Raji (cell line): ENCODE results near the gene PACSIN3.

Experiments
- POLR2A ChIP-seq: IDR thresholded peaks from 2 replicates; pipeline ENCODE4 v1.6.1; 2011; ENCODE audit warnings: low read depth, low read length, control low read depth; ENCODE audit not compliant: insufficient read depth

Gene PACSIN3

DNA sequence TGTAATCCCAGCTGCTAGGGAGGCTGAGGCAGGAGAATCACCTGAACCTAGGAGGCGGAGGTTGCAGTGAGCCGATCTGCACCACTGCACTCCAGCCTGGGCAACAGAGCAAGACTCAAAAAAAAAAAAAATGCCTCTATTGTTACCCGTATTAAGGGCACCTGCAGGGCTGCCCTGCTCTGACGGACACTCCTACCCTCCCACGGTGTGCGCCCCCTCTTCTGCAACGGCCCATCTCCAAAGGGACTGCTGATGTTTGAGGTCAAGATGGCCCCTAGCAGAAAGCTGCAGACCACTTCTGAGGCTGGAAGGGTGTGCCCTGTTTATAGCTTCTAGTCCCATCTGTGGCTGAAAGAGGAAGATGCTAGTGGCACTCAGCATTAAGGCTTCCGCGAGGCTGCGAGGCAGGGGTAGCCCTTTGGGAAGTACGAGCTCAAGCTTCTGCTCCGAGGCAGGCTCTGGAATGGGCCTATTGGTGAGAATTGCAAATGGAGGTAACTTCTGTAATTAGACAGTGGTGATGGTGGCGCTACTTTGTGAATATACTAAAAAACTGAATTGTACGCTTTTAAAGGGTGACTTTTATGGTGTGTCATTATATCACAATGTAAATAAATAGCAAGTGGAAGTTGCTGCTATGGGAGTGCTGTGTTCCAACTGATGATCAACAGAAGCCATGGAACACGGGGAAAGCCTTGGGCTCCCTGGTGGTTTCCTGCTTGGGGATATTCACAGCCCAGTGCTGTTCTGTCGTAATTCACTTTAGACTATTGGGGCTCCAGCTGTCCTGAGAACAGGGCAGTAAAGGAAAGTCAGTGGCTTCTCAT is 33.9 kb downstream of the PACSIN3 start:
- TF ChIP-seq POLR2A, result no peak

DNA sequence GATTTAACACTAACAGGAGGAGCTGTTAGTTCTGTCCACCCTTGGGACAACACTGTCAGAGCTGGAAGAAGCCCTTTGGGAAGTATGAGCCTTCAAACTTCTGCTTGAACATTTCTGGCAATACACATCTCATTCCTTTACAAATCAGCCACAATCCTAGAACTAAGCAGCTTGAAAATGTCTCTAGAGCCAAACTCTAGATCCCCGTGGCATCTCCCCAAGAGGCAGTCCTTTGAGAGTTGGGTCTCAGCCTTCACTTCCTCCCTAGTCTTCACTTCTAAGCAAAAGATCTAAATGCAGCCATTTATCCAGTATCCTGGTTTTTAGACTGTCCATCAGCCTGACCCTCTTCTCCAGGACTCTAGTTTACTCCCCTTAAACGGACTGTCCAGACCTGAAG is 36.5 kb downstream of the PACSIN3 start:
- TF ChIP-seq POLR2A, result no peak

DNA sequence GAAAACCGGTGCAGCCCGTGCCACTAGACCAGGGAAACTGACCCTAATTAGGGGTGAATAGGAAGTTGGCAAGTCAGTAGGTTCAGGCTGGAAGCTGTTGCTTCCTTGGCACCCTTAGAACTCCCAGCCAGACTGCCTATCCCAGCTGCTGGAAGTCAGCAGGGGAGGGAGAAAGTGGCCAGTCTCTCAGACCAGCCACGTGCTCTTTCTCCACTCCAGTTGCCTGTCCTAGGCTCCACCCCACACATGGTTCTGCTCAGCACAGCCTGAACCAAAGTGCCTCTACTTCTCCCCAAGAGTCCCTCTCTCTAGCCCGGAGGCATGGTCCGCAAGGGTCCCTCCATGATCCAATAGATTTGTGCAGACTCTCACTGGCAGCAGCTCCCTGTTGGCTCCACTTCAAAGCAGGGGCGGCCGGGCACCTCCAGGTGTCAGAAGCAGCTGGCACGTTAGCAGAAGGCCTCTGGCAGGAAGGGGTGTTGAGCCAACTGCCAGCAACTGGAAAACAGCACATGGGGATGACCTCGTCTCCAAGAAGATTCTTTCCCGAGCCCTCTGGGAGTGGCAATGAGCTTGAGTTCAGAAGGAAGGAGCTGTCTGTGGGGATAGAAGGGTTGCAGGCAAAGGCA is 37.2 kb downstream of the PACSIN3 start:
- no peak for TF ChIP-seq POLR2A

DNA sequence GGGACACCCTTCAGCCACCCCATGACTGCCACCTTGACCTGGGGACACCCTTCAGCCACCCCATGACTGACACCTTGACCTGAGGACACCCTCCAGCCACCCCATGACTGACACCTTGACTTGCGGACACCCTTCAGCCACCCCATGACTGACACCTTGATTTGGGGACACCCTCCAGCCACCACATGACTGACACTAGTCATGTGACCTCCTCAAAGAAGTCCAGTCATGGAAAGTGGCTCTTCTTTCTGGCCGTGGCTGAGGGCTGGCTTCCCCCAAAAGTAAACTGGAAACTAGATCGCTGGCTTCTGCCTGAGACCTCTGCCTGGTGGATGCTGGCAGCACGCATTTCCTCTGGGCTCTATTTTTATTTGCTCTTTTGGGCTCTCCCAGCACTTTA is 38.0 kb downstream of the PACSIN3 start:
- no peak for TF ChIP-seq POLR2A

DNA sequence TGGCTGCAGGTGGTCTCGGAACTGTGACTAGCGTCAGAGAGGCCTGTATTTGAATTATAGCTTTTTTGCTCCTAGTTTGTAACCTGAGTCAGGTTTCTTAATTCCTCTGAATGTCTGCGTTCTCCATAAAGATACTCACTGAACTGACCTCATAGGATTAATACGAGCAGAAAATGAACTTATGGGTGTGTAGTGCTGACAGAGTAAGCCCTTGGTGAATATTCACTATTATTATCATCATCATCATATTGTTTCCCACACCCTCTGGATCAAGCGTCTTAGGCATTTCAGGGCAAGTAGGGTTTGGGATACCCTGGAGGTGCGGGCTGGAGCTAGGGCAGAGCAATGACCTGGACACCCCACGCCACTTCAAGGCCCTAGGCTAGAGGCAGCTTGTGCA is 38.6 kb downstream of the PACSIN3 start:
- no peak for TF ChIP-seq POLR2A

DNA sequence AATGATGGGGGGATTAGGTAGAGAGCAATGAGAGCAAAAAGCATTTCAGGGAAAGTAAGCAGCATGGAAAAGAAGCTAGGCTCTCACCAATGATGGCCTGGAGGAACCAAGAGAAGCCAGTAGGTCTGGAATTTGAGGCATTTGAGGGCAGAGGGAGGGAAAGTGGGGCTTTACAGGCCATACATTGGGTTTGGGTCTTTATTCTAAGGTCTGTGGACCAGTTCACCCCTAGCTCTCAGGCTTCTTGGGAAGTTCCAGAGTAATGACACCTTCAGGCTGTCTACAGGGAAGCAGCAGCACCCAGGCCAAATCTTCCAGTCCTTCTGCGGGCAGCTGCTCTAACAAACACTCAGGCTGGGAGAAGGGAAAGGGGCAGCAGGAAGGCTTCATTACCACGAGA is 39.0 kb downstream of the PACSIN3 start:
- no peak for TF ChIP-seq POLR2A

DNA sequence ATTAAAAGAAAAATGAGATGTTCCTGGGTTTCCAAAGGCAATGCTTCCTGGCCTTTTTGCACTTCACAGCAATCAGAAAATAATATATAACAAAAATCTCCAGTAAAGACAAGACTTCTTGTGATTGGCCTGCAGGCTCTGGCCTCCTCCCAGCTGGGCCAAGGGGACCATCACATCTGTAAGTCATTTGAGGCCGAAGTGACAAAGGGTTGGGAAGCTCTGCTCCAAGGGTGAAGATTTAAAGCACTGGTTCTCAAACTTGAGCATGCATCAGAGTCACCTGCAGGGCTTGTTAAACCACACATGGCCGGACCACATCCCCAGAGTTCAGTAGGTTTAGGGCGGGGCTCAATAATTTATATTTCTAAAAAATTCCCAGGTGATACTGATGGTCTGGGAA is 41.7 kb downstream of the PACSIN3 start:
- TF ChIP-seq POLR2A, result no peak

DNA sequence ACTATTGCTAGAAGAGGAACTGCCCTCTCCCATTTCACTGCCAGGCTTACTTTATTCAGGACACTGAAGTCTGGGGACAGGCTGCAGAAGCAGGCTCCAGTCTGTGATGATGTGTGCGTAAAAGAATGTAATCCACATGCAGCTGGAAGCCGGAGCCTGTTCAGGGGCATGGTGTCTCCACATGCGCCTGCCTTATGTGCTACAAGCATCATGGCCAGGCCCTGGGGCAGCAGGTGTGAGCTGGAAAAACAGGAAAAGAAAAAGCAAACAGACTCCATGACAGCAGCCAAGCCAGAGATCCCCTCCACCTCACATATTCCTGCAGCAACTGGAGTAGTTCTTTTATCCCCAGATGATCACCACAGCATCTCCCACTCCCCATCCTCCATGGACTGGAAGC is 42.9 kb downstream of the PACSIN3 start:
- no peak for TF ChIP-seq POLR2A

DNA sequence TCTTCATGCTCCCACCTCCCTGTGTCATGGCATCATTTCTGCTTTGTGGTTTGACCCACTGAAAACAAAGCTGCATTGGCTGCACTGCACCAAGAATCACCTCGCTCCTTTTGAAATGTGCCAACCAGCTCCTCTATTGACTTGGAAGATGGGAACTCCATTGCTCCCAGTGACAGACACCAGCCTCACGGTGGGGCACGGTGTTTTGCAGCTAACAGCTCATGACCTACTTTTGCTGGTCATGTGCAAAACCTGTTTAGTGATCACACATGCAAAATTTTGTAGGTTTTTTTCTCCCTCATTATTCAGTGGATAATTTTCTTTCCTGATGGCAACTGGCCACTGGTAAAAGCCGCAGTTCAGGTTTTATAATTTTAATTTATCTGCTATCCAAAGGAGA is 46.4 kb downstream of the PACSIN3 start:
- no peak for TF ChIP-seq POLR2A

DNA sequence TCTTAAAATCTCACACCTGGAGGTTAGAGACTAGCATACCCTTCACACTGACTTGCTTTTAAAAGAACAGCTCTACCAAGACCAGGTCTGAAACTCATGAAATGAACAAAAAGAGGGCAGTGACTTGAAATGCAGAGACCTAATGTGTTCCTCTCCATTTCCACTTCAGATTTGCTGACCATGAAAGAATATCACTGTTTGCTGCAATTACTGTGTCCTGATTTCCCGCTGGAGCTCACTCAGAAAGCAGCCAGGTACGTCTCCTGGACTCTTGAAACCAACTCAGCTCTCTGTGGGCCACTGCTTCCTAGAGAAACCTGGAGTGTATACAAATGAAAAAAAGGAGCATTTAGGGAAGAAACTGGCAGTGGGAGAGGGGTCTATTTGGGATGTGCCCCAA is 48.8 kb downstream of the PACSIN3 start:
- no peak for TF ChIP-seq POLR2A

DNA sequence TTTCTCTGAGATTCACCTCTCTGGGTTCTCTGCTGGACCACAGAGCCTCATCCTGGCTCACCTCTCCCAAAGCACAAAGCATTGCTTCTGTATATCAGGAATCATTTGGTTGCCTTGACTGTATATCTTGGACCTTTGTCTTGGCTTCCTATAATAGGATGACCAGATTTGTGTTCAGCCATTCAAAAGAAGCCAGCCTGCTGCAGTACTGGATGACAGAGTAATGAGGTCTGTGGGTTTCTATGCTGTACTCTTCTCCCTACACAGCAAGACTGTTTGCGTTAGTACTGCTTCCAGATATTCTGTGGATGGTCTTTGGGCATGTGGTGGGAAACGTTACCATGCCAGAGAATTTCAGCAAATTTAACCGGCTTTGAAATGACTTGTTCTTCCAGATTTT is 49.3 kb downstream of the PACSIN3 start:
- no peak for TF ChIP-seq POLR2A

DNA sequence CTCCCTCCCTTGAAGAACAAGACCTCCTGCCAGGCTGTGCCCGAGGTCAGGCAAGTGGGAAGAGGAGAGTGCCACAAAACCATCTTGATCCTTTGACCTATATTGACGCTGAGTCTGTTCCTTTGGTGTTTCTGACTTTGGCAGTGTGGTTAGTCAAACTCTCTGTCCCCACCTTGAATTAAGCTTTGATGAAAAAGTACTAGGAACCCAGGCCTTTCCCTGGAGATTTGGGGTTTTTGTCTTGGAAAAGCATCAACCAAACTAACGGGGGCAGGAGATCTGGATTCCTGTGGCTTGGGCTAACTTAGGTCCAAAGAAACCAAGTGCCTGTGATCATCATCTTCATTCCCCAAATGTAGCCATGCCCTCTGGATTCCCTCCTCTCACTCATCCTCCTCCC is 49.9 kb downstream of the PACSIN3 start:
- no peak for TF ChIP-seq POLR2A

DNA sequence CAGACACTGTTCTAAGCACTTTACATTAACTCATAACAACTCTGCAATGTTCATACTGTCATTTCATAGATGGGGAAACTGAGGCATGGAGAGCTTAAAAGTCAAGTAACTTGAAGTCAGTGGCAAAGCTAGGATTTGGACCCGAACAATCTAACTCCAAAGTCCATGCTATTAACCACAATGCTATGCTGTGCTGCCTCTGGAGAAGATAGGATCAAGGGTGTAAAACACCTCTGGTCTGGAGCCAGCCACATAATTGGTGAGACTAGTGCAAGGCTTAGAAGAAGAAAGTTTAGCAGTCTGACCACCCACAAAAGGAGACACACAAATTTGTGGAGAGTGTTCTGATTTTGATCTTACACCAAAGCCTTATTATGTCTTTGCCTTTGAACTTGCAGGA is 53.3 kb downstream of the PACSIN3 start:
- TF ChIP-seq POLR2A, result no peak

DNA sequence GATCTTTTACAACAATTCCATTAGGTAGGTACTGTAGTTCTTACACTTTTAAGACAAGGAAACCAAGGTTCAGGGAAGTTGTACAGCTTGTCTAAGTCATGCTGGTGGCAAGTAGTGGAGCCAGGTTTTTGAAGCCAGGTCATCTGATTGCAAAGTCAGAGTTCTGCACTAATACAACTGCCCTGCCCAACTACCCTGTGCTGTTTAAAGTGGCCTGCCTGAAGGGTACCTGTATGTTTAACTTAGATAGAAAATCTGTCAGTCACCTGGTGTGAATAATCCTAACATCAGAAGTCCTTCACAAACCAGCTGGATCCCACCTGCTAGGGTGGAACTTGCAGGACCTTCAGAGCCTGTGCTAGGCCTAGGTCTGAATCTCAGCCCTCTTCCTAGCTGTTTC is 53.7 kb downstream of the PACSIN3 start:
- no peak for TF ChIP-seq POLR2A

DNA sequence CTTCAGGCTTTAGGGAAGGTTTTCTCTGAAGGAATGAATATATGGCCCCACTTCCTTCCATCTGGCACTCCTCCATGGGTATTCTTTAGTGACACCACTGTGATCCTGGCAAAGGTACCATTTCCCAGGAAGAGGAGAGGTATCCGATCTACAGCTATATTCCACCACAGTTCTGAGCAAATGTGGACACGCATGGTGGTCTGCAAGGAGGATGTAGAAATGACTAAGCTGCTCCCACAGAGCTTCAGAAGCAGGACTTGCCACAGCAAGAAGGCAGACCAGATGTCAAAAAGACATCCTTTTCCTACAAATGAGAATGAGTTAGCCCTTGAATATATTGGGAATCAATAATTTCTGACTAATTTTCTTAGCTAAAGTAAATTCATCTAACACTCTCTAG is 55.1 kb downstream of the PACSIN3 start:
- no peak for TF ChIP-seq POLR2A

DNA sequence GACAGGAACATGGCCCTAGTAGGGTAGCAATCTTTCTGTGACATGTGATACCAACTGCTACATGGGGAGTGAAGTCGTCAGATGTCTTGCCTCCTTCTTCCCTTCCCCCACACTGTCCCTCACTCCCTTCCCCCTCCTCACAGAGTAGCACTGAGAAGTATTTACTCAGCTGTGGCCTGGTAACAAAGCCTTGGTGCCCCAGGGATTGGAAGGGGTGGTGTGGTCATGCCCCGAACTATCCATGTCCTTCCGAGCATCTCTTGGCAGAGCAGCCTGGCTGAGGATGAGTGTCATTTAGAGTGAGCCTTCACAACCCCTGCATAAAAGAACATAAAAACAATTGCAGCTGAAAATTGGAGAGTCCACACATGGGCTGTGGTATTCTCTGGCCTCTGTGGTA is 55.7 kb downstream of the PACSIN3 start:
- no peak for TF ChIP-seq POLR2A
